ENCODE measurements around the gene AASS. TPM values are rescaled to one million over a fixed set of nuclear protein-coding genes. Genes with fewer than 3 reads are reported as not detected.

The AASS gene
- polyA plus RNA-seq, 2 of the 4 experiments (the other 2 are of a cell fraction) = 0.04 to 0.21 TPM

DNA sequence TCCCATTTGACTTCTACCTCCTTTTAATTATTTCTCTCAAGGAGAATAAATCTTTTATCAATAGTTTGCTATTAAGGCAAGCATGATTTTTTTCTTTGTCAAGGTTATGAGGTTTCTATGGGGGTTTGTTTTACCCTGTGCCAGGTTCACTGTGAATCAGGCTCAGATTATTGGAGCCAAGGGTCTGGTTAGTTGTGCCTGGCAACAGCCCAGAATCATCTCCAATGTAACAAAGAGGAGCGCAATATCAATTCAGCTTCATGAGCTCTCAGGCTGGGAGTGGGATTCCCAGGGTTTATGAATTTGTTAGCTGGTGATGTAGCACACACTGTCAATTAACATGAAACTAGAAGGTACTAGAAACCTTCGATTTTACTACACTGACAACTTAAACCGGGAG is 73.2 kb downstream of the AASS start:
- no peak overlapping the region for H3K27ac ChIP-seq
- H3K4me3 ChIP-seq = no peak overlapping the region
- POLR2A ChIA-PET = no interaction called here
- CTCF ChIA-PET = no interaction called here
- no peaks in the 10 kb centered on the region for H3K9me3 ChIP-seq
- H3K4me2 ChIP-seq = no peak overlapping the region
- ATAC-seq (no peak), FAIRE-seq (no peak), DNase-seq (ENCODE audit: low read depth in 1 of 2, low spot score in 1 of 2) (no peak)
- 16% methylated on average over 3 of the region's 3 CpGs for WGBS (ENCODE audit: missing lambda C conversion rate)
- TF ChIP-seq ZFP36 (IDR thresholded peaks at IDR 0.05; ENCODE audit: borderline replicate concordance, partially characterized antibody) (no peak), CBX8 (IDR thresholded peaks at IDR 0.05) (no peak), EP300 (IDR thresholded peaks at IDR 0.05) (no peak), MAZ (IDR thresholded peaks at IDR 0.05; ENCODE audit: borderline replicate concordance, low read depth, low read length) (no peak), ELK1 (IDR thresholded peaks at IDR 0.05; ENCODE audit: low read depth, low read length) (no peak), RARB (CRISPR knock-in tag; IDR thresholded peaks at IDR 0.05) (no peak), KDM1A (IDR thresholded peaks at IDR 0.05; ENCODE audit: low read depth) (no peak), HOXB5 (CRISPR knock-in tag; IDR thresholded peaks at IDR 0.05) (no peak), HDAC2 (IDR thresholded peaks at IDR 0.05) (no peak), JUNB (IDR thresholded peaks at IDR 0.05) (no peak)
- H3K4me1 ChIP-seq = no peaks in the 10 kb centered on the region

DNA sequence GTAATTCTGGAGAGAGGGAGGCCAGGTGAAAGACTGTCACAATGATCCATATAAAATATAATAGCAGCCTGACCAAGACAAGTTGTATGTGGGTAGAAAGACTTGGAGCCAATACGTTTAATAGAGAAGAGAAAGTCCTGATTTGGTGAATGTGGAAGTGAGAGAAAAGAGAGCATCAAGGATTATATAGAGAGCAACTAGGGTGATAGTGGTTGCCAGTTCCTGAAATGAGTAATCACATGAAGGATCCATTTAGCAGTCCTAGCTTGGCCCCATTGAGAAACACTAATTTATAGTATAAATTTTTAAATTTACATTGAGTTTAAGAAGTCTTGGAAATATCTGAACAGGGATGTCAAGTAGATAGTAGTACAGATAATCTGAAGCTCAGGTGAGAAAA is 74.0 kb downstream of the AASS start:
- Histone ChIP-seq H3K4me2 (no peak overlapping the region), H3K9me3 (no peaks in the 10 kb centered on the region), H3K4me3 (no peak overlapping the region), H3K4me1 (no peaks in the 10 kb centered on the region), H3K27ac (no peak overlapping the region)
- TF ChIP-seq CHD4 (IDR thresholded peaks at IDR 0.05; ENCODE audit: borderline replicate concordance) (no peak), PHF8 (IDR thresholded peaks at IDR 0.05; ENCODE audit: borderline replicate concordance, low read depth) (no peak), FOXS1 (CRISPR knock-in tag; IDR thresholded peaks at IDR 0.05) (no peak), CBX8 (IDR thresholded peaks at IDR 0.05) (no peak), JUN (IDR thresholded peaks at IDR 0.05) (no peak), ELK1 (IDR thresholded peaks at IDR 0.05; ENCODE audit: low read depth, low read length) (no peak), HMGXB4 (CRISPR knock-in tag; IDR thresholded peaks at IDR 0.05; ENCODE audit: borderline replicate concordance) (no peak), HOXB5 (CRISPR knock-in tag; IDR thresholded peaks at IDR 0.05) (no peak), SMC3 (IDR thresholded peaks at IDR 0.05) (no peak), JUNB (IDR thresholded peaks at IDR 0.05) (no peak), ATOH8 (CRISPR knock-in tag; IDR thresholded peaks at IDR 0.05; ENCODE audit: low read depth) (no peak), TFCP2L1 (CRISPR knock-in tag; IDR thresholded peaks at IDR 0.05) (no peak), HDAC2 (IDR thresholded peaks at IDR 0.05) (no peak), HOXB13 (CRISPR knock-in tag; IDR thresholded peaks at IDR 0.05; ENCODE audit: low read depth) (no peak), CHD2 (IDR thresholded peaks at IDR 0.05; ENCODE audit: low read length, partially characterized antibody) (no peak), FOSB (CRISPR knock-in tag; IDR thresholded peaks at IDR 0.05) (no peak)
- TF ChIP-seq, protein P1, sequence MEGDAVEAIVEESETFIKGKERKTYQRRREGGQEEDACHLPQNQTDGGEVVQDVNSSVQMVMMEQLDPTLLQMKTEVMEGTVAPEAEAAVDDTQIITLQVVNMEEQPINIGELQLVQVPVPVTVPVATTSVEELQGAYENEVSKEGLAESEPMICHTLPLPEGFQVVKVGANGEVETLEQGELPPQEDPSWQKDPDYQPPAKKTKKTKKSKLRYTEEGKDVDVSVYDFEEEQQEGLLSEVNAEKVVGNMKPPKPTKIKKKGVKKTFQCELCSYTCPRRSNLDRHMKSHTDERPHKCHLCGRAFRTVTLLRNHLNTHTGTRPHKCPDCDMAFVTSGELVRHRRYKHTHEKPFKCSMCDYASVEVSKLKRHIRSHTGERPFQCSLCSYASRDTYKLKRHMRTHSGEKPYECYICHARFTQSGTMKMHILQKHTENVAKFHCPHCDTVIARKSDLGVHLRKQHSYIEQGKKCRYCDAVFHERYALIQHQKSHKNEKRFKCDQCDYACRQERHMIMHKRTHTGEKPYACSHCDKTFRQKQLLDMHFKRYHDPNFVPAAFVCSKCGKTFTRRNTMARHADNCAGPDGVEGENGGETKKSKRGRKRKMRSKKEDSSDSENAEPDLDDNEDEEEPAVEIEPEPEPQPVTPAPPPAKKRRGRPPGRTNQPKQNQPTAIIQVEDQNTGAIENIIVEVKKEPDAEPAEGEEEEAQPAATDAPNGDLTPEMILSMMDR (IDR thresholded peaks at IDR 0.05) = no peak
- TF ChIP-seq, protein P2, sequence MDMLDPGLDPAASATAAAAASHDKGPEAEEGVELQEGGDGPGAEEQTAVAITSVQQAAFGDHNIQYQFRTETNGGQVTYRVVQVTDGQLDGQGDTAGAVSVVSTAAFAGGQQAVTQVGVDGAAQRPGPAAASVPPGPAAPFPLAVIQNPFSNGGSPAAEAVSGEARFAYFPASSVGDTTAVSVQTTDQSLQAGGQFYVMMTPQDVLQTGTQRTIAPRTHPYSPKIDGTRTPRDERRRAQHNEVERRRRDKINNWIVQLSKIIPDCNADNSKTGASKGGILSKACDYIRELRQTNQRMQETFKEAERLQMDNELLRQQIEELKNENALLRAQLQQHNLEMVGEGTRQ (IDR thresholded peaks at IDR 0.05) = no peak
- TF ChIP-seq, protein P3, sequence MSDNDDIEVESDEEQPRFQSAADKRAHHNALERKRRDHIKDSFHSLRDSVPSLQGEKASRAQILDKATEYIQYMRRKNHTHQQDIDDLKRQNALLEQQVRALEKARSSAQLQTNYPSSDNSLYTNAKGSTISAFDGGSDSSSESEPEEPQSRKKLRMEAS (IDR thresholded peaks at IDR 0.05) = no peak
- WGBS (ENCODE audit: missing lambda C conversion rate) = 0% methylated on average over 1 of the region's 1 CpG
- FAIRE-seq (no peak), DNase-seq (ENCODE audit: low read depth in 1 of 2, low spot score in 1 of 2) (no peak), ATAC-seq (no peak)
- POLR2A ChIA-PET = no interaction called here
- CTCF ChIA-PET = no interaction called here

All from A549 (cell line).